HG02623 (cell line): ENCODE measurements around the gene COX6A2.
"Not testable (repeated sequence)": the region's sequence is repeated elsewhere in the genome, so short reads cannot be mapped to it uniquely, and the experiment has no call there.

Experiments
- ATAC-seq: cut with Tn5 transposase; IDR thresholded peaks from one replicate; pipeline ENCODE4 v1.9.1; 2021; ENCODE audit warnings: moderate library complexity; ENCODE audit not compliant: unreplicated experiment

Gene COX6A2

GRCh38 chr16:31461921-31462804, 34.0 kb upstream of the COX6A2 start:
- ATAC-seq, result no peak

GRCh38 chr16:31461201-31461920, 33.2 kb upstream of the COX6A2 start:
- ATAC-seq, result no peak

GRCh38 chr16:31460582-31461002, 32.4 kb upstream of the COX6A2 start:
- no peak for ATAC-seq

GRCh38 chr16:31459687-31460581, 31.8 kb upstream of the COX6A2 start:
- peak; percentile 65 for ATAC-seq

GRCh38 chr16:31458844-31459686, 30.9 kb upstream of the COX6A2 start, which contains the start of gene ARMC5:
ARMC5 (plus strand) TSS chr16:31459501; CDS start chr16:31459525, 24 bp downstream.
- ATAC-seq, result peak; percentile 68

- no peak for ATAC-seq
Measured at GRCh38 chr16:31458073-31458843, 30.1 kb upstream of the COX6A2 start.

GRCh38 chr16:31456988-31457360, 28.8 kb upstream of the COX6A2 start:
- no peak for ATAC-seq

- no peak for ATAC-seq
Measured at GRCh38 chr16:31455601-31456314, 27.6 kb upstream of the COX6A2 start.

GRCh38 chr16:31453255-31454204, 25.4 kb upstream of the COX6A2 start:
- no peak for ATAC-seq

- ATAC-seq, result no peak
Measured at GRCh38 chr16:31452631-31453106, 24.5 kb upstream of the COX6A2 start.

GRCh38 chr16:31451681-31452351, 23.7 kb upstream of the COX6A2 start:
- no peak for ATAC-seq

- no peak for ATAC-seq
Measured at GRCh38 chr16:31451201-31451600, 23.0 kb upstream of the COX6A2 start.

- not testable (repeated sequence) for ATAC-seq
Measured at GRCh38 chr16:31445931-31446330, 17.8 kb upstream of the COX6A2 start.

GRCh38 chr16:31441956-31442355, 13.8 kb upstream of the COX6A2 start:
- no peak for ATAC-seq

GRCh38 chr16:31440516-31441184, 12.5 kb upstream of the COX6A2 start:
- no peak for ATAC-seq

GRCh38 chr16:31439519-31439918, 11.4 kb upstream of the COX6A2 start:
- no peak for ATAC-seq
